Activated CD4-positive, CD25-positive, alpha-beta regulatory T cell (primary cell): ENCODE results near the gene BTG1.
"Not testable (repeated sequence)": the region's sequence is repeated elsewhere in the genome, so short reads cannot be mapped to it uniquely, and the experiment has no call there.

Experiments
- DNase-seq, 4 experiments: peaks; one replicate each; lab custom pipeline; 2025; lab: John Stamatoyannopoulos, UW

The BTG1 gene

GRCh38 chr12:92149563-92149962, 3.9 kb upstream of the BTG1 start:
- no peak for DNase-seq

- no peak for DNase-seq
Measured at GRCh38 chr12:92147491-92147890, 1.8 kb upstream of the BTG1 start.

- no peak for DNase-seq
Measured at GRCh38 chr12:92146497-92147224, 1.0 kb upstream of the BTG1 start.

DNA sequence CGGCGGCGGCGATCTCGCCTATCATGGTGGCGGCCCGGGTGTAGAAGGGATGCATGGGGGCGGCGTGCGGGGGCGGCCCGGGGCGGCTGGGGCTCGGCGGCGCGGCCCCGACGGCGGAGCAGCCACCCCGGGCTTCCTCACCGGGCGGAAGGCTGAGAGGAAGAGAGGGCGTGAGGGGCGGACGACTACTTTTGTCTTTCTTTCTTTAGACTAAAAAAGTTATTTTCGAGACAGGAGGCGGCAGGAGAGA, 240 bp downstream of the BTG1 start:
- DNase-seq: peak in 1 of 4 experiments; percentile 51

DNA sequence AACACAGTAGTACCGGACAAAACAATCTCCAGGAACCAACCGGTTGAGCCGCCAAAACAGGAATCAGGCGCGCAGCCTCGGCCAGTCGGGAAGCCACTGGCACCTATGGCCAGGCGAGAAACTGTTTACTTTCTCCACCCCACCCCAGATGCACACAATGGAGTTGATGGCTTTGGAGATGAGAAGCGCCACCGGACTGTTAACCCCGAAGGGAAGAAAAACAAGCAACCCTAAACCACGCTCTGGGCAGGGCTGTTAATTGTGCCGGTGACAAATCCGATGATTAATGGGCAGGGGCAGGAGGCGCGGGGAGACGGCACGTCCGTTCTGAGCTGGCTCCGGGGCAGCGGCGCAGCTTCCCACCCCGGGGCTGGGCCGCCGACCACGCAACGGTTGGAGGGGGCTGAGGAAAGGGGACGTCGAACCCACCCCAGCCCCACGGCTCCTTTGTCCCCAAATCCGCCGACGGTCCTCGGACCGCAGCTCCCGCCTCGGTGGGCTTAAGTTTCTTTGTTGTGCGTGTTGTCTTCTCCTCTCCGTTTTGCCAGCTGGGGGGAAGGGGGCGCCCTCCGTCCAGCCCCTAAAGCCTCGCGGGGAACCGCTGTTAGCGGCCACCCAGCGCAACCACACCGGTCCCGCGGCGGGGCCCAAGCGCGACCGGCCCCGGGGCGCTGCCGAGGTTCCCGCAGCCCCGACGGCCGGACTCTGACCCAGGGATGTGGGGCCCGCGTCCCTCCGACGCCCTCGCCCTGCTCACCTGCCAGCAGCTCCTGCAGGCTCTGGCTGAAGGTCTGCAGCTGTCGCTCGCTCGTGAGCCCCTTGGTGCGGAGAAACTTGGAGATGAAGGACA, 790 bp downstream of the BTG1 start:
- DNase-seq: peak; percentile 36 to 48 (median 43)

DNA sequence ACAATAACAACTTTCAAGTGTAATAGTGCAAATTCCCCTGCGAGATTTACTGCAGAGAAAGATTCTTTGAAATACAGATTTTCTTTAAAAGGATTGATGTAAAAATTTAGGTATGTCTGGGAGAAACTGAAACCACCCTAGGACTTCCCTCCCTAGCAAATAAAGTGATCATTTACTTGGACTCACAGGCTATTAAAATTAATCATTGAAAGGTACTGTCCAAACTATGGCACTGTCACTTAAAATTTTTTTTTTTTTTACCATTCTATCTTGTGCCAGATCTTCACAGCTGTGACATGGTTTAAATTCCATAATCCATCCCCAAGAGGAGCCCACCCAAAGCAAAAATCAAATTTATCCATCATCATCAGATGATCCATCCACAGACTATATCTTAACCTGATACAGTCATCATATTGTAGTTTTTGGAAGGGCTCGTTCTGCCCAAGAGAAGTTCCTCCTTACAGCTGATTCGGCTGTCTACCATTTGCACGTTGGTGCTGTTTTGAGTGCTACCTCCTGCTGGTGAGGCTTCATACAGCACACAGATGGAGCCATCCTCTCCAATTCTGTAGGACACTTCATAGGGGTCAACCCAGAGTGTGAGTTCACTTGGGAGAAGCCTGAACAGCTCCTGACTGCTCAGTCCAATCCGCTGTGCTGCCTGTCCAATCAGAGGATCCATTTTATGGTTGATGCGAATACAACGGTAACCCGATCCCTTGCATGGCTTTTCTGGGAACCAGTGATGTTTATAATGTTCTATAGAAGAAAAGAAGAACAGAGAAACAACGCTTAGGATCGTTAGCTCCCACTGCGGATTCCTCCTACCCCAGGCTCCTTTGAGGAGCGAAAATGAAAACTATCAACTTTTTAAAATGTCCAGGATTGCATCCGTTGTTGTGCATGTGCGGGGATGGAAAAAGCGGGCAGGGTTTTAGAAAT, 1.7 kb downstream of the BTG1 start:
- DNase-seq: peak in 3 of 4 experiments; percentile 34 to 48 (median 38)

DNA sequence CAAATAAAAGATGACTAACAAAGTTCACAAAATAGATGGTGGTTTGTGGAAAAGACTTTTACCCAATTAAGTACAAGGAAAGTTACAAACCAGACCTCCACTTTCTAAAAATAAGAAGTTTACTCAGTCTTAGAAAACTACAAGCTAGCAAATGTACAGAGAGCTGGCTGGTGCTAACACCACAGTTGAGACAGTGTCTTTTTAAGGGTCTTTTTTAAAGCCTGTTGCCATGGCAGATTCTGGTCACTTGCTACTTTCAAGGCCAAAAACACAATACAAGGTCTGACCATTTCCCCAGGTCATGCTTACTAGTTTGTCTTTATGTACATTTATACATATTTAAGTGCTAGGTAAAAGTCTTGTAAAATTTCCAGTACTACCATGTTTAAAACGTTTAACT, 2.4 kb downstream of the BTG1 start:
- DNase-seq: no peak

DNA sequence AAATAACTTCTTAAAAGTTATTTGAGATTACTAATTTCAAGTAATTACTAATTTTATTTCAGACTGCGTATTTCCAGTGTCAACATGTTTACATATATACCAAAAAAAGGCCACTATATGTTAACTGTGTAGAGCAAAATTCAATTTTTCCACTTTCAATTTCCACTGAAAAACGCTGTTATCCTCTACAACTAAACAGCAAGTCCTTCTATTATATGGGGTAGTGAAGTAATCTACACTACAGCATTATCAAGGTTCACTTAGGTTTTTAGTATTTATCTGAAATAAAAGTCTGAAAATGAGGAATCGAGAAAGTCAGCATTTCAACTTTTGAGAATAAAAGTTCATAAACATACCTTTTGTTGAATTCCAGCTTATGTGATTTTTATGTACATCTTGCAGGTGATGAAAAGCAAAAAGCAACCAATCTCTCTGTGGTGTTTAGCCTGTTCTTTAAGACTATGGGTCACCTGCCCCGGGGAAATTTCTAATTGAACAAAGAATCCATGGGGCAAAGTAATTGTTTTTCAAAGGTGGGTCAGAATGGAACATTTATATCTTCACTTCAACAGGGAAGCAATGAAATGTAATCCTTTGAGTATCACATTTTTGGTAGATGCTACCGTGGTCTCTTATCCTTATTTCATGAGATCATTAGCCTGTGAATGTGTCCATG, 3.3 kb downstream of the BTG1 start:
- DNase-seq: no peak

DNA sequence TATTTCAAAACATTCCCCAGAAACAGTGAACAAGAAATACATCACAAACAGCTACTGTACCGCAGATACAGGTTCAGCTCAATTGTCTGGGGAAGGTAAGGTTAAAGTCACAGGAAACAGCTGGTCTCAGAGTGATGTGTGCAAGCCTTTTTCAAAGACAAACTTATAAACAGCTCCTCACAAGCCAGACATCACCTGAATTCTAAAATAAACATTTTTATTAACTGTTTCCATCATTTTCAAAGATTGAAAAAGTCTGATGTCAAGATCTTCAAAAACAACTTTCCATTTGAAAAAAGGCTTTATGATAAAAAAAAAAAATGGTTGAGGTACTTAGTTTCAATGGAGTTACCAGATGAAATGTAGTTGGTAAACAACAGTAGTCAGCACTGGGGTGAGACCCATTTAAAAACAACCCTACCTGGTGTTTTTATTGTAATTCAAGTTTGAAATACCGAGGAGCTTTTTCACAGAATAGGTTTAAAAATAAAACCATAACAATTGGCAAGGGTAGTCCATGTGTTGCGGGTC, 4.0 kb downstream of the BTG1 start:
- DNase-seq: no peak

GRCh38 chr12:92140896-92141536, 4.6 kb downstream of the BTG1 start:
- no peak for DNase-seq

GRCh38 chr12:92140156-92140555, 5.5 kb downstream of the BTG1 start:
- DNase-seq: no peak

DNA sequence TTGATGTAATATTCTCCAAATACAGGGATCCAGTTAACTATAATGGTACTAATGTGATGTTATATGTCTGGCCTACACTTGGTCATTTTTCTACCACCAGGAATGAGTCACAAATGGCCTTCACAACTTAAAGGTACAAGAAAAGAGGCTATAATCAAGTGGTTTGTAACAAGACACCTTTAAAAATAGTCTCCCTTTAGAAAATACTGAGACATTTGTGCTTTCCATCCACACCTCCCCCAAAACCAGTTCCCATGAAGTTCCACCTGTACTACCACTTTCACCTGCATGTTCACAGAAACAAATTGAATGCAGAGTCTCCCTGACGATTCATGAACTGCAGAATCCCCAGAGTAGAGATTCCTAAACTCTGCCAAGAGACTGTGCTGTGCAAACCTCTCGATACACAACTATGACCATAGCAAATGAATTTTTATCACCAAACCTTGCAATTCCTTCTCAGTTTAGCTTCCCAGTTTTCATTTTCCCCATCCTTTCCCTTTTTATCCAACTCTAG, 6.0 kb downstream of the BTG1 start:
- no peak for DNase-seq

DNA sequence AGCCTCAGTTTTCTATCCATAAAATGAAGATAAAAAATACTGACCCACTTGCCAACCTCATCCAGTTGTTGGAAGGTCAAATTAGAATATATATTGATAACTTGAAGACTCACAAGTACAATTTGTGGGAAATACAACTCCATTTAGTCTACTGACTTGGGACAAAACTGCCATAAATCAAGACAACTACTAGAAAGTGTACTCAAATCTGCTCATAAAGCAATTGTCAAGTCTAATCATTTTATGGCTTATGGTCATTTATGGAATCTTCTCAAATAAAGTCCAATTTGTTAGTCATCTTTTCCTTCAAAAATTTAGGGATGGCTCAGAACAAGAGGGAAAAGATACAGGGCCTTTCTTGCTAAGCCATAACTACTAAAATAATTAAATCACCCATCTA, 7.0 kb downstream of the BTG1 start:
- no peak for DNase-seq

- no peak for DNase-seq
Measured at GRCh38 chr12:92138144-92138543, 7.5 kb downstream of the BTG1 start.

- DNase-seq: no peak
Measured at GRCh38 chr12:92136965-92137721, 8.5 kb downstream of the BTG1 start.

DNA sequence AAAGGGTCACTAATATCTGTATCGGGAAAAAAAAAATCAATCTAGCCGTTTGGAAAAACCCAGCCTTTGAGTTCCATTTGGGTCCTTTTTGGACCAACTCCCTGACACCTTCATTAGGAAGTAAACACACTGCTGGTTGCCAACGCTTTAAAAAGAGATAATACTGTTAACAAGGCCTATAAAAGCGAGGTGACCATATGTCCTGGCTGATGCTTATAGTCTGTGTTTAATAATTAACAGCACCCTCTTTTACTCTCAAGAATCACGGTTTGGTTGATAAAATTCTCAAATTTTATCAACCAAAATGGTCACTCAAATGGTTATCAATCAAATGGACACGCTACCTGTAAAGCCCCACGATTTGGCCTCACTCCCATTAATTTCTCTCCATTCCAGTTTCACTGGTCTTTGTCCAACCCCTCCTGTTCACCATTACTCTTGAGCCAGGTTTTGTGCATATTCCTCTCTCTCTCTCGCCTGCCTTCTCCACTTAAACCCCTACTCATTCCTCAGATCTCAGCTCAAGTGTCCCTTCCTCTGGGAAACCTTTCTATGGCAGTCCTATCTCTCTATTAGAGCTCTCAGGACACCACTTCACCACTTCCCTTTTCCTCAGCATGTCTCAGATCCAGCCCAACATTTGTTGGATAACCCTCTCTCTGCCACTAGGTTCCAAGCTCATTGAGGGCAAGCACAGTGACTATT, 9.5 kb downstream of the BTG1 start:
- DNase-seq: no peak

- not testable (repeated sequence) for DNase-seq
Measured at GRCh38 chr12:92135541-92135940, 10.1 kb downstream of the BTG1 start.

GRCh38 chr12:92134638-92135274, 10.9 kb downstream of the BTG1 start:
- no peak for DNase-seq
